ENCODE measurements around the gene CBLN2. TPM values are rescaled to one million over a fixed set of nuclear protein-coding genes. Genes with fewer than 3 reads are reported as not detected.

Gene CBLN2
- polyA plus RNA-seq: not detected

GRCh38 chr18:72544092-72544886 lies at the start of gene CBLN2:
Gene CBLN2 (minus strand): TSS chr18:72544342. CDS start chr18:72542160, 2,182 bp downstream.
- Mint-ChIP-seq H3K4me3 (no peak within 1 kb of the TSS), H3K27ac (no peak within 1 kb of the TSS), H3K27me3 (ENCODE audit: low read depth in 3 of 3) (peaks cover 5 to 14% (median 9%) of the 10 kb centered on the region in 3 donors), H3K9me3 (peaks cover 2 to 28% (median 10%) of the 10 kb centered on the region in 6 donors), H3K4me1 (no peaks in the 10 kb centered on the region), H3K36me3 (peaks cover 0 to 3% (median 0%) of the 10 kb centered on the region in 3 donors)
- DNase-seq: no peak

GRCh38 chr18:72588360-72588759 lies 44.2 kb upstream of the CBLN2 start:
- Mint-ChIP-seq H3K36me3 (no peaks in the 10 kb centered on the region), H3K4me3 (no peak overlapping the region), H3K27me3 (ENCODE audit: low read depth in 3 of 3) (no peaks in the 10 kb centered on the region), H3K9me3 (peaks cover 6 to 57% (median 11%) of the 10 kb centered on the region in 6 donors), H3K27ac (no peak overlapping the region), H3K4me1 (no peaks in the 10 kb centered on the region)
- DNase-seq: no peak

- no peaks in the 10 kb centered on the region for H3K4me1 Mint-ChIP-seq
- H3K27ac Mint-ChIP-seq: no peak overlapping the region
- H3K4me3 Mint-ChIP-seq: no peak overlapping the region
- no peak for DNase-seq
- H3K27me3 Mint-ChIP-seq (ENCODE audit: low read depth in 3 of 3): no peaks in the 10 kb centered on the region
- no peaks in the 10 kb centered on the region for H3K36me3 Mint-ChIP-seq
- peaks cover 5 to 42% (median 12%) of the 10 kb centered on the region in 6 donors for H3K9me3 Mint-ChIP-seq
Observed at GRCh38 chr18:72584787-72585186, 40.6 kb upstream of the CBLN2 start.

GRCh38 chr18:72581976-72582375 lies 37.8 kb upstream of the CBLN2 start:
- Mint-ChIP-seq H3K27ac (no peak overlapping the region), H3K27me3 (ENCODE audit: low read depth in 3 of 3) (peaks cover 0 to 2% (median 0%) of the 10 kb centered on the region in 3 donors), H3K36me3 (no peaks in the 10 kb centered on the region), H3K4me1 (no peaks in the 10 kb centered on the region), H3K9me3 (peaks cover 5 to 27% (median 11%) of the 10 kb centered on the region in 6 donors), H3K4me3 (no peak overlapping the region)
- DNase-seq: no peak

- Mint-ChIP-seq H3K36me3 (no peaks in the 10 kb centered on the region), H3K9me3 (peaks cover 6 to 27% (median 17%) of the 10 kb centered on the region in 6 donors), H3K27ac (no peak overlapping the region), H3K4me3 (no peak overlapping the region), H3K27me3 (ENCODE audit: low read depth in 3 of 3) (peaks cover 0 to under 1% (median 0%) of the 10 kb centered on the region in 3 donors), H3K4me1 (no peaks in the 10 kb centered on the region)
- DNase-seq: no peak
Observed at GRCh38 chr18:72572896-72573295, 28.8 kb upstream of the CBLN2 start.

- DNase-seq: no peak
- Mint-ChIP-seq H3K4me1 (no peaks in the 10 kb centered on the region), H3K4me3 (no peak overlapping the region), H3K9me3 (peaks cover 9 to 52% (median 16%) of the 10 kb centered on the region in 6 donors), H3K27ac (no peak overlapping the region), H3K36me3 (no peaks in the 10 kb centered on the region), H3K27me3 (ENCODE audit: low read depth in 3 of 3) (peaks cover 0 to 3% (median 0%) of the 10 kb centered on the region in 3 donors)
Observed at GRCh38 chr18:72566290-72566689, 22.1 kb upstream of the CBLN2 start.

GRCh38 chr18:72555968-72556367 lies 11.8 kb upstream of the CBLN2 start:
- H3K27me3 Mint-ChIP-seq (ENCODE audit: low read depth in 3 of 3): no peaks in the 10 kb centered on the region
- H3K4me1 Mint-ChIP-seq: no peaks in the 10 kb centered on the region
- no peak overlapping the region for H3K4me3 Mint-ChIP-seq
- H3K9me3 Mint-ChIP-seq: peaks cover 0 to 20% (median 2%) of the 10 kb centered on the region in 6 donors
- H3K36me3 Mint-ChIP-seq: no peaks in the 10 kb centered on the region
- no peak overlapping the region for H3K27ac Mint-ChIP-seq
- DNase-seq: no peak

GRCh38 chr18:72555101-72555500 lies 11.0 kb upstream of the CBLN2 start:
- no peak overlapping the region for H3K4me3 Mint-ChIP-seq
- H3K27me3 Mint-ChIP-seq (ENCODE audit: low read depth in 3 of 3): peaks cover 0 to 2% (median 0%) of the 10 kb centered on the region in 3 donors
- H3K36me3 Mint-ChIP-seq: no peaks in the 10 kb centered on the region
- no peak overlapping the region for H3K27ac Mint-ChIP-seq
- DNase-seq: no peak
- H3K4me1 Mint-ChIP-seq: no peaks in the 10 kb centered on the region
- peaks cover 0 to 22% (median 2%) of the 10 kb centered on the region in 6 donors for H3K9me3 Mint-ChIP-seq

- peaks cover 2 to 28% (median 11%) of the 10 kb centered on the region in 6 donors for H3K9me3 Mint-ChIP-seq
- no peak overlapping the region for H3K27ac Mint-ChIP-seq
- H3K36me3 Mint-ChIP-seq: peaks cover 0 to 3% (median 0%) of the 10 kb centered on the region in 3 donors
- H3K4me3 Mint-ChIP-seq: no peak overlapping the region
- no peaks in the 10 kb centered on the region for H3K4me1 Mint-ChIP-seq
- H3K27me3 Mint-ChIP-seq (ENCODE audit: low read depth in 3 of 3): peaks cover 5 to 14% (median 9%) of the 10 kb centered on the region in 3 donors
- DNase-seq: no peak
Observed at GRCh38 chr18:72543357-72544055, 636 bp downstream of the CBLN2 start.

GRCh38 chr18:72542984-72543356 lies 1.2 kb downstream of the CBLN2 start:
- Mint-ChIP-seq H3K27ac (no peak overlapping the region), H3K9me3 (peaks cover 2 to 28% (median 10%) of the 10 kb centered on the region in 6 donors), H3K4me3 (no peak overlapping the region), H3K36me3 (peaks cover 0 to 3% (median 0%) of the 10 kb centered on the region in 3 donors), H3K4me1 (no peaks in the 10 kb centered on the region), H3K27me3 (ENCODE audit: low read depth in 3 of 3) (peaks cover 5 to 12% (median 9%) of the 10 kb centered on the region in 3 donors)
- DNase-seq: no peak

GRCh38 chr18:72542342-72542741 lies 1.8 kb downstream of the CBLN2 start:
- no peak overlapping the region for H3K27ac Mint-ChIP-seq
- H3K27me3 Mint-ChIP-seq (ENCODE audit: low read depth in 3 of 3): peaks cover 5 to 12% (median 9%) of the 10 kb centered on the region in 3 donors
- H3K36me3 Mint-ChIP-seq: peaks cover 0 to 3% (median 0%) of the 10 kb centered on the region in 3 donors
- DNase-seq: no peak
- no peaks in the 10 kb centered on the region for H3K4me1 Mint-ChIP-seq
- peaks cover 2 to 28% (median 9%) of the 10 kb centered on the region in 6 donors for H3K9me3 Mint-ChIP-seq
- no peak overlapping the region for H3K4me3 Mint-ChIP-seq

- Mint-ChIP-seq H3K4me1 (no peaks in the 10 kb centered on the region), H3K27me3 (ENCODE audit: low read depth in 3 of 3) (peaks cover 3 to 12% (median 9%) of the 10 kb centered on the region in 3 donors), H3K36me3 (peaks cover 0 to 3% (median 0%) of the 10 kb centered on the region in 3 donors), H3K9me3 (peaks cover 2 to 28% (median 9%) of the 10 kb centered on the region in 6 donors), H3K4me3 (no peak overlapping the region), H3K27ac (no peak overlapping the region)
- DNase-seq: no peak
Observed at GRCh38 chr18:72541871-72542332, 2.2 kb downstream of the CBLN2 start.

GRCh38 chr18:72539901-72540300 lies 4.2 kb downstream of the CBLN2 start:
- H3K36me3 Mint-ChIP-seq: peaks cover 0 to 3% (median 0%) of the 10 kb centered on the region in 3 donors
- no peaks in the 10 kb centered on the region for H3K4me1 Mint-ChIP-seq
- H3K27me3 Mint-ChIP-seq (ENCODE audit: low read depth in 3 of 3): peaks cover 3 to 12% (median 9%) of the 10 kb centered on the region in 3 donors
- no peak overlapping the region for H3K4me3 Mint-ChIP-seq
- DNase-seq: no peak
- H3K9me3 Mint-ChIP-seq: peaks cover 2 to 33% (median 10%) of the 10 kb centered on the region in 6 donors
- H3K27ac Mint-ChIP-seq: no peak overlapping the region

GRCh38 chr18:72530622-72531021 lies 13.5 kb downstream of the CBLN2 start:
- Mint-ChIP-seq H3K36me3 (no peaks in the 10 kb centered on the region), H3K27me3 (ENCODE audit: low read depth in 3 of 3) (peaks cover 0 to 1% (median 0%) of the 10 kb centered on the region in 3 donors), H3K27ac (no peak overlapping the region), H3K4me3 (no peak overlapping the region), H3K4me1 (no peaks in the 10 kb centered on the region), H3K9me3 (peaks cover 0 to 19% (median 8%) of the 10 kb centered on the region in 6 donors)
- no peak for DNase-seq
